Adrenal gland (tissue), 12 donors: ENCODE results near the gene NPHP3. TPM values are rescaled to one million over a fixed set of nuclear protein-coding genes. Genes with fewer than 3 reads are reported as not detected.

Experiments
- DNase-seq, 7 donors: peaks; one replicate each; pipeline ENCODE4 v3.0.0-alpha.2; 2019 to 2020
- H3K27ac ChIP-seq, 5 donors: fragments of 200-600 bp; sonication (generic) in 4 of 5; 1 replicate in 3 of 5; 2 replicates in 2 of 5; pipeline versions ENCODE4 v1.5.1 to v1.8.0; 2016 to 2020; ENCODE audit warnings: mild to moderate bottlenecking in 1 of 5
- H3K27me3 ChIP-seq: fragments of 200-600 bp; 2 replicates; pipeline ENCODE4 v1.8.0; 2021
- H3K36me3 ChIP-seq, 2 donors: fragments of 200-600 bp; replicated peaks in 1 of 2; 1 replicate in 1 of 2; 2 replicates in 1 of 2; pipeline versions ENCODE4 v1.5.1 to v1.8.0; 2018 to 2022
- H3K4me1 ChIP-seq, 2 donors: fragments of 200-600 bp; replicated peaks in 1 of 2; 1 replicate in 1 of 2; 2 replicates in 1 of 2; pipeline versions ENCODE4 v1.5.1 to v1.8.0; 2018 to 2021
- H3K4me3 ChIP-seq, 4 donors: fragments of 200-600 bp; sonication (generic) in 3 of 4; one replicate each; pipeline ENCODE4 v1.5.1; 2016 to 2018
- H3K9me3 ChIP-seq, 3 donors: fragments of 200-600 bp; sonication (generic) in 1 of 3; replicated peaks in 1 of 3; 1 replicate in 2 of 3; 2 replicates in 1 of 3; pipeline versions ENCODE4 v1.5.1 to v1.8.0; 2016 to 2021
- POLR2A ChIP-seq, 2 donors: fragments of 450-650 bp; IDR thresholded peaks; one replicate each; pipeline ENCODE4 v1.6.1; 2017; ENCODE audit warnings: antibody characterized with exemption in 2 of 2, mild to moderate bottlenecking in 2 of 2, moderate library complexity in 1 of 2
- WGBS, 4 donors: extraction: QIAGEN DNeasy Blood & Tissue Kit in 2 of 4; methylation state at CpG; one replicate each; pipeline versions ENCODE4 v1.1.5 to v1.1.7; 2013 to 2017; 5-methylcytosine and 5-hydroxymethylcytosine counted together
- intact Hi-C, 2 donors: fragments of 100-400 bp; cut with DNase I; formaldehyde crosslinking; loops; one replicate each; pipeline versions ENCODE4 v1.14.1 to v1.15.0; 2022 to 2023
- polyA plus RNA-seq, 3 donors: library from polyadenylated mRNA; stranded (reverse); fragments of 200-250 nt in 2 of 3; fragments of 350-450 nt in 1 of 3; fragmentation: Illumina TruSeq in 1 of 3; extraction: RNeasy Lipid Tissue Mini Kit (QIAGEN cat#74804) in 1 of 3; gene quantifications; one replicate each; pipeline ENCODE4 v1.2.3, GENCODE V29; 2013 to 2014
- total RNA-seq, 9 donors: library from RNA; depleted of rRNA in 4 of 9; stranded (reverse); fragments of >200 nt in 4 of 9; fragments of 120-200 nt in 1 of 9; fragmentation: NEBNext Ultra II Directional in 1 of 9; extraction: Animal tissue kit (Norgen Biotek cat#: 25700) in 1 of 9; gene quantifications; one replicate each; pipeline versions ENCODE4 v1.1.0 to v1.2.4, GENCODE V29; 2013 to 2023
- TF ChIP-seq, protein P1 (sequence below), 6 experiments: fragments of 450-650 bp in 4 of 6; fragments of 200-600 bp in 2 of 6; sonication (generic) in 1 of 6; IDR thresholded peaks; 1 replicate in 5 of 6; 2 replicates in 1 of 6; pipeline versions ENCODE4 v1.5.1 to v1.8.0; 2016 to 2021; ENCODE audit warnings: antibody characterized with exemption in 6 of 6, mild to moderate bottlenecking in 2 of 6, moderate library complexity in 1 of 6
- donor health status: healthy with polysubstance abuse.
- donor health status: Bipolar disorder and iron deficiency.
- donor health status: DM: yes; HTN: yes; CAD: no.
- donor health status: DM: no; HTN: no; CAD: no.
- donor health status: DM: no; HTN: no; CAD: no.
- donor health status: DM: yes; HTN: yes; CAD: no.

The NPHP3 gene
- total and polyA plus RNA-seq, 12 donors: 10.3 to 78.0 (median 28.1) TPM

DNA sequence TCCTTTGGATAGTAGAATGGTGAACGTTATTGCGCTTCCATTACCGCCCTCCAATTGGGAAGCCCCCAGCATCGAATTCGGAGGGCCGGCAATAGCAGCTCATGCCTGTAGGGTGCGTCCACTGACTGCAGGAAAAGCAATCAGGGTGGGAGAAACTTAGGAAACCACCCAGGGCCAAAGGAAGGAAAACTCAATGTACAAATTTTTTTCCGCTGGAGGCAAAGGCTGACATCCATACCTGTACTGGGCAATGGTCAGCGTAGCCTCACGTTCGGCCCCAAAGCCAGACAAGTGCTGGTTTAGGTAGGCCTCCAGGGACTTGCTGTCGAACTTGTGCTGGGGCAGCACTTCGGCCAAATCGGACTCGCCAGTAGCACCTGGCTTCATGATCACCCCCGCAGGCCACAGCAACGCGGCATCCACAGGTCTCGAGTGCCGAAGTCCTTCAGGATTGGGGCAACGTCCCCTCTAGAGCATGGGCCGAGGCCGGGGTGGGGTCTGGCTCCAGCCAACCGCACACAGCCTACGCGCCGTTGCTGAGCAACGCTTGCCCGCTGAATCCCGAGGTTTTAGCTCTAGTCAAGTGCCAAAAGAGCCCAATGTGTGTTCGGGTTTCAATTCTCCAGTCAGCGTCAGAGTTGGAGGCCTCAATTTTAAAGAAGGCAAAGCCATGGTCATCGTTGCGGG is 62.7 kb downstream of the NPHP3 start, which contains the start of gene ACAD11:
Gene ACAD11 (minus strand): TSS at position 445 of the 687 bp plus-strand sequence. CDS start 58 bp downstream, at position 387.
- peak in 1 of 2 donors; percentile 60 for TF ChIP-seq POLR2A (IDR thresholded peaks at IDR 0.05)
- TF ChIP-seq, protein P1, sequence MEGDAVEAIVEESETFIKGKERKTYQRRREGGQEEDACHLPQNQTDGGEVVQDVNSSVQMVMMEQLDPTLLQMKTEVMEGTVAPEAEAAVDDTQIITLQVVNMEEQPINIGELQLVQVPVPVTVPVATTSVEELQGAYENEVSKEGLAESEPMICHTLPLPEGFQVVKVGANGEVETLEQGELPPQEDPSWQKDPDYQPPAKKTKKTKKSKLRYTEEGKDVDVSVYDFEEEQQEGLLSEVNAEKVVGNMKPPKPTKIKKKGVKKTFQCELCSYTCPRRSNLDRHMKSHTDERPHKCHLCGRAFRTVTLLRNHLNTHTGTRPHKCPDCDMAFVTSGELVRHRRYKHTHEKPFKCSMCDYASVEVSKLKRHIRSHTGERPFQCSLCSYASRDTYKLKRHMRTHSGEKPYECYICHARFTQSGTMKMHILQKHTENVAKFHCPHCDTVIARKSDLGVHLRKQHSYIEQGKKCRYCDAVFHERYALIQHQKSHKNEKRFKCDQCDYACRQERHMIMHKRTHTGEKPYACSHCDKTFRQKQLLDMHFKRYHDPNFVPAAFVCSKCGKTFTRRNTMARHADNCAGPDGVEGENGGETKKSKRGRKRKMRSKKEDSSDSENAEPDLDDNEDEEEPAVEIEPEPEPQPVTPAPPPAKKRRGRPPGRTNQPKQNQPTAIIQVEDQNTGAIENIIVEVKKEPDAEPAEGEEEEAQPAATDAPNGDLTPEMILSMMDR (IDR thresholded peaks at IDR 0.05): peak; percentile 38 to 80 (median 65)
- no peaks in the 10 kb centered on the region for H3K27me3 ChIP-seq
- peak; percentile 76 to 89 (median 85) for DNase-seq
- peak within 1 kb of the TSS; percentile 67 to 97 (median 88) for H3K4me3 ChIP-seq
- H3K27ac ChIP-seq: peak within 1 kb of the TSS; percentile 91 to 95 (median 94)
- no peaks in the 10 kb centered on the region for H3K36me3 ChIP-seq
- 0 to 1% (median 1%) methylated on average over 18 to 34 of the region's 34 CpGs for WGBS, 4 donors
- no peaks in the 10 kb centered on the region for H3K9me3 ChIP-seq
- intact Hi-C loops: no loop called here
- peaks cover 17 to 48% of the 10 kb centered on the region in 2 donors for H3K4me1 ChIP-seq

DNA sequence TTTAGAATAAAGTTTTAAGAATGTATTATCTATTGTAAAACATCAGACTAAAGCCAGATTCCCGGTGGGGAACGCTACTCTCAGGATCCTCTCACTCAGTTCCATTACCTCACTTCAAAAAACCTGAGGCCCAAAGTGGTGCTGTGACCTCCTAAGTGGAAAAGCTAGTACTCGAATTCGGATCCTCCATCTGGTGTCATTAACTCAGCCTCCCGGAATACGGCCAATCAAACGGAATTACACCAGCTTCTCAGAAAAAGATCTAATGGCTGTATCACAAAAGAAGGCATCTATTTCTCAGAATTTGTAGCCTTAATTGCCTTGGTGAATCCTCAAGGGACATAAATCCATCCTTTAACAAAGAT is 63.2 kb downstream of the NPHP3 start:
- no peaks in the 10 kb centered on the region for H3K9me3 ChIP-seq
- peak in 2 of 7 donors; percentile 16 to 19 for DNase-seq
- intact Hi-C loops: no loop called here
- 3 to 13% (median 5%) methylated on average over 7 of the region's 7 CpGs for WGBS, 4 donors
- no peaks in the 10 kb centered on the region for H3K36me3 ChIP-seq
- no peaks in the 10 kb centered on the region for H3K27me3 ChIP-seq
- H3K4me1 ChIP-seq: peaks cover 17 to 48% of the 10 kb centered on the region in 2 donors
- TF ChIP-seq POLR2A (IDR thresholded peaks at IDR 0.05): no peak
- TF ChIP-seq, protein P1 (IDR thresholded peaks at IDR 0.05): no peak
- peak overlapping the region in 3 of 4 donors; percentile 67 to 92 (median 84) for H3K4me3 ChIP-seq
- H3K27ac ChIP-seq: peak overlapping the region; percentile 91 to 95 (median 94)

DNA sequence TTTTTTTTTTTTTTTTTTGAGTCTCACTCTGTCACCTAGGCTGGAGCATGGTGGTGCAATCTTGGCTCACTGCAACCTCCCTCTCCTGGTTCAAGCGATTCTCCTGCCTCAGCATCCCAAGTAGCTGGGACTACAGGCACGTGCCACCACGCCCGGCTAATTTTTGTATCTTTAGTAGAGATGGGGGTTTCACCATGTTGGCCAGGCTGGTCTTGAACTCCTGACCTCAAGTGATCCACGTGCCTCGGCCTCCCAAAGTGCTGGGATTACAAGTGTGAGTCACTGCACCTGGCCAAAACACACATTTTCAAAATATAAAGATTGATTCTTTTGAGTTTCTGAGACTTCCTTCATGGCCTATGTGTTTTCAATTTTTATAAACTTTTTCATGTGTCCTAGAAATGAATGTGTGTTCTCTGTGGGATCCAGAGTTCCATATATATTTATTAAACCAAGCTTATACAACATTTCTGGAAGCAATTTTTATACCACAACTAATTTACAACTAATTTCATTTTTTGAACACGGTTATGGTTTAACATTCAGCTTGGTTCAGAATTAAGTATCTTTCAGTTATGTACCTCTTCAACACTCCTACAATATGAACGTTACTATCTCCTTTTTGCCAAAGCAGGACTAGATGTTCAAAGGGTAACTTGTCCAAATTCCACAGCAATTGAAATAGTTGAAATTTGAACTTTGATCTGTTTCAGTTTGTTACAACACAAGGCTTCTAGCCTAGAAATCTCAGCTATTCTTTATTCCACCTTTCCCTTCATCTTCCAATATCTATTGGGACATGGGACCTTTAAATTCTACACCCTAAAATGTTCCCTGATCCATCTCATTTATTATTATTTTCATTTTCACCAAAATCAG is 64.1 kb downstream of the NPHP3 start:
- Histone ChIP-seq H3K27me3 (no peaks in the 10 kb centered on the region), H3K36me3 (no peaks in the 10 kb centered on the region), H3K9me3 (no peaks in the 10 kb centered on the region), H3K27ac (no peak overlapping the region), H3K4me3 (peak overlapping the region in 1 of 4 donors; percentile 67), H3K4me1 (peaks cover 17 to 45% of the 10 kb centered on the region in 2 donors)
- intact Hi-C loops: no loop called here
- 82 to 86% (median 85%) methylated on average over 7 to 8 of the region's 8 CpGs for WGBS, 4 donors
- no peak for TF ChIP-seq POLR2A (IDR thresholded peaks at IDR 0.05)
- TF ChIP-seq, protein P1 (IDR thresholded peaks at IDR 0.05): no peak
- no peak for DNase-seq

DNA sequence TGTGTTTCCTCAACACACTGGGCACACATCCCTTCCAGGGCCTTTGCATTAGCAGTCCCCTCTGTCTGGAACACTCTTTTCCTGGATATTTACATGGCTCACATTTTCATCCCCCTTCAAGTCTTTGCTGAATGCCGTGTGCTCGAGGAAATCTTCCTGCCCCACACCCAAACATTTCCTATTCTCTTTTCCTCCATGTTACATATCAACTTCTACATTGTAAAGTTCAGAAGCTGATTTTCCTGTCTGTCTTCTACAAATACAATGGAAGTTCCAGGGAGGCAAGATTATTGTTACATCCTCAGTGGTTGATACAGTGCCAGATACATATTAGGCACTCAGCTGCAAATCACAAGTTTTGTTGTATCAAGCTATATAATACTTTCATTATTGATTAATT is 66.7 kb downstream of the NPHP3 start:
- WGBS, 4 donors: 73 to 87% (median 77%) methylated on average over 2 of the region's 2 CpGs
- Histone ChIP-seq H3K4me3 (no peak overlapping the region), H3K4me1 (peaks cover 0 to 25% of the 10 kb centered on the region in 2 donors), H3K9me3 (no peaks in the 10 kb centered on the region), H3K27ac (no peak overlapping the region), H3K27me3 (no peaks in the 10 kb centered on the region), H3K36me3 (no peaks in the 10 kb centered on the region)
- intact Hi-C loops: no loop called here
- DNase-seq: no peak
- TF ChIP-seq POLR2A (IDR thresholded peaks at IDR 0.05): no peak
- TF ChIP-seq, protein P1 (IDR thresholded peaks at IDR 0.05): no peak
